Neuronal stem cell (in vitro differentiated cells): ENCODE measurements around the gene ACADS.

Source experiments
- DNase-seq: peaks from one replicate; pipeline ENCODE4 v3.0.0-alpha.2; 2013; ENCODE audit warnings: low spot score
- H2AFZ ChIP-seq: one replicate; pipeline ENCODE4 v1.6.1; 2013; ENCODE audit warnings: mild to moderate bottlenecking, low read length, inconsistent platforms
- H2AK5ac ChIP-seq: 2 replicates; pipeline ENCODE4 v1.6.1; 2013; ENCODE audit warnings: low read depth, mild to moderate bottlenecking, inconsistent platforms, low read length, moderate library complexity, mixed read lengths
- H2BK120ac ChIP-seq: 2 replicates; pipeline ENCODE4 v1.6.1; 2013; ENCODE audit warnings: low read depth, mild to moderate bottlenecking, inconsistent platforms, low read length, moderate library complexity, mixed read lengths
- H2BK12ac ChIP-seq: one replicate; pipeline ENCODE4 v1.6.1; 2013; ENCODE audit warnings: low read length, inconsistent platforms
- H2BK15ac ChIP-seq: 2 replicates; pipeline ENCODE4 v1.6.1; 2013; ENCODE audit warnings: mild to moderate bottlenecking, low read length, inconsistent platforms, mixed read lengths
- H2BK5ac ChIP-seq: one replicate; pipeline ENCODE4 v1.6.1; 2013; ENCODE audit warnings: inconsistent platforms, mild to moderate bottlenecking, low read length, moderate library complexity
- H3K14ac ChIP-seq: one replicate; pipeline ENCODE4 v1.6.1; 2013; ENCODE audit warnings: low read length, inconsistent platforms
- H3K18ac ChIP-seq: 2 replicates; pipeline ENCODE4 v1.6.1; 2013; ENCODE audit warnings: low read length, inconsistent platforms
- H3K23ac ChIP-seq: 2 replicates; pipeline ENCODE4 v1.6.1; 2013; ENCODE audit warnings: low read depth, mild to moderate bottlenecking, mixed read lengths, low read length, inconsistent platforms; ENCODE audit not compliant: poor library complexity
- H3K27ac ChIP-seq: replicated peaks from 3 replicates; pipeline ENCODE4 v1.5.1; 2013; ENCODE audit warnings: low read length, inconsistent platforms
- H3K27me3 ChIP-seq, 3 experiments: 2 replicates each; pipeline ENCODE4 v1.6.1; 2013; ENCODE audit warnings: low read length in 3 of 3, mild to moderate bottlenecking in 2 of 3, inconsistent platforms in 1 of 3, low read depth in 1 of 3, mixed read lengths in 1 of 3, moderate library complexity in 1 of 3; ENCODE audit not compliant: control insufficient read depth in 3 of 3, insufficient read depth in 3 of 3
- H3K36me3 ChIP-seq, 2 donors: replicated peaks in 1 of 2; 2 replicates each; pipeline ENCODE4 v1.6.1; 2013; ENCODE audit warnings: low read length in 2 of 2; ENCODE audit not compliant: control insufficient read depth in 2 of 2, insufficient read depth in 2 of 2
- H3K4ac ChIP-seq: 2 replicates; pipeline ENCODE4 v1.6.1; 2013; ENCODE audit warnings: inconsistent platforms, mild to moderate bottlenecking, low read length, moderate library complexity
- H3K4me1 ChIP-seq, 2 donors: 1 replicate in 1 of 2; 2 replicates in 1 of 2; pipeline ENCODE4 v1.6.1; 2013; ENCODE audit warnings: low read length in 2 of 2, low read depth in 1 of 2; ENCODE audit not compliant: control insufficient read depth in 2 of 2, insufficient read depth in 1 of 2
- H3K4me2 ChIP-seq: one replicate; pipeline ENCODE4 v1.6.1; 2013; ENCODE audit warnings: mild to moderate bottlenecking, low read length, inconsistent platforms; ENCODE audit not compliant: insufficient read depth, poor library complexity, severe bottlenecking
- H3K4me3 ChIP-seq, 2 donors: 2 replicates each; pipeline ENCODE4 v1.5.1; 2013; ENCODE audit warnings: low read length in 2 of 2, mild to moderate bottlenecking in 2 of 2, inconsistent platforms in 1 of 2, moderate library complexity in 1 of 2
- H3K79me1 ChIP-seq: one replicate; pipeline ENCODE4 v1.6.1; 2013; ENCODE audit warnings: low read depth, mild to moderate bottlenecking, inconsistent platforms, low read length, moderate library complexity
- H3K9ac ChIP-seq: one replicate; pipeline ENCODE4 v1.6.1; 2013; ENCODE audit warnings: mild to moderate bottlenecking, low read depth, low read length, inconsistent platforms; ENCODE audit not compliant: poor library complexity
- H3K9me3 ChIP-seq, 2 donors: replicated peaks in 1 of 2; 2 replicates each; pipeline versions ENCODE3 to v1.6.1; 2013; ENCODE audit warnings: low read length in 2 of 2, mild to moderate bottlenecking in 2 of 2, inconsistent platforms in 1 of 2, low read depth in 1 of 2, mixed read lengths in 1 of 2, moderate library complexity in 1 of 2; ENCODE audit not compliant: control insufficient read depth in 2 of 2, insufficient read depth in 1 of 2
- H4K8ac ChIP-seq: one replicate; pipeline ENCODE4 v1.6.1; 2013; ENCODE audit warnings: low read depth, mild to moderate bottlenecking, inconsistent platforms, low read length, moderate library complexity
- H4K91ac ChIP-seq: one replicate; pipeline ENCODE4 v1.6.1; 2013; ENCODE audit warnings: low read length, low read depth, mild to moderate bottlenecking, inconsistent platforms; ENCODE audit not compliant: poor library complexity
- WGBS, 2 donors: extraction: QIAGEN DNeasy Blood & Tissue Kit; methylation state at CpG; one replicate each; pipeline ENCODE4 v1.1.7; 2013; ENCODE audit warnings: missing lambda C conversion rate in 2 of 2, mixed read lengths in 1 of 2; ENCODE audit not compliant: insufficient read length in 2 of 2, insufficient replicate concordance in 1 of 2; ENCODE audit errors: extremely low coverage in 2 of 2; 5-methylcytosine and 5-hydroxymethylcytosine counted together

The ACADS gene

GRCh38 chr12:120763250-120763649 is 37.6 kb downstream of the ACADS start:
- Histone ChIP-seq H3K18ac (no peak overlapping the region), H3K9me3 (peaks cover 0 to 5% of the 10 kb centered on the region in 2 donors), H4K91ac (no peak overlapping the region), H2BK5ac (peak overlapping the region; percentile 10), H2BK15ac (no peak overlapping the region), H3K23ac (no peak overlapping the region), H2BK120ac (no peak overlapping the region), H3K9ac (no peak overlapping the region), H2AFZ (no peak overlapping the region), H3K27ac (no peak overlapping the region), H3K4me1 (peaks cover 5 to 9% of the 10 kb centered on the region in 2 donors), H3K27me3 (no peaks in the 10 kb centered on the region), H3K4me3 (peak overlapping the region in 1 of 2 donors; percentile 26), H2AK5ac (no peak overlapping the region), H3K4ac (no peak overlapping the region), H3K14ac (no peak overlapping the region), H4K8ac (no peak overlapping the region), H3K79me1 (no peaks in the 10 kb centered on the region), H2BK12ac (no peak overlapping the region), H3K4me2 (no peak overlapping the region), H3K36me3 (peaks cover 27 to 85% of the 10 kb centered on the region in 2 donors)
- no CpG with 5 or more reads among the region's 3 CpGs for WGBS, 2 donors
- DNase-seq, result no peak

GRCh38 chr12:120764816-120765215 is 39.2 kb downstream of the ACADS start:
- no CpG with 5 or more reads among the region's 9 CpGs for WGBS, 2 donors

GRCh38 chr12:120766566-120766965 is 40.9 kb downstream of the ACADS start:
- Histone ChIP-seq H3K4me1 (peaks cover 20 to 22% of the 10 kb centered on the region in 2 donors), H3K27ac (no peak overlapping the region), H3K18ac (no peak overlapping the region), H3K79me1 (no peaks in the 10 kb centered on the region), H3K4me3 (no peak overlapping the region), H2BK15ac (no peak overlapping the region), H4K91ac (no peak overlapping the region), H4K8ac (no peak overlapping the region), H3K4me2 (no peak overlapping the region), H2BK5ac (no peak overlapping the region), H3K9ac (no peak overlapping the region), H3K27me3 (no peaks in the 10 kb centered on the region), H2AFZ (no peak overlapping the region), H3K9me3 (peaks cover 4 to 12% of the 10 kb centered on the region in 2 donors), H2AK5ac (no peak overlapping the region), H3K14ac (no peak overlapping the region), H3K4ac (no peak overlapping the region), H3K23ac (no peak overlapping the region), H3K36me3 (peaks cover 25 to 76% of the 10 kb centered on the region in 2 donors), H2BK120ac (no peak overlapping the region), H2BK12ac (no peak overlapping the region)
- no peak for DNase-seq
- WGBS, 2 donors, result no CpG with 5 or more reads among the region's 5 CpGs

More at GRCh38 chr12:120764816-120765215, 39.2 kb downstream of the ACADS start:
- Histone ChIP-seq H4K8ac (no peak overlapping the region), H3K18ac (no peak overlapping the region), H3K36me3 (peaks cover 31 to 94% of the 10 kb centered on the region in 2 donors), H3K4ac (no peak overlapping the region), H3K4me1 (peaks cover 6 to 10% of the 10 kb centered on the region in 2 donors), H2BK120ac (no peak overlapping the region), H3K79me1 (no peaks in the 10 kb centered on the region), H2AFZ (no peak overlapping the region), H2BK12ac (no peak overlapping the region), H3K23ac (no peak overlapping the region), H3K4me2 (no peak overlapping the region), H3K27ac (no peak overlapping the region), H3K9me3 (peaks cover 4 to 12% of the 10 kb centered on the region in 2 donors), H3K27me3 (no peaks in the 10 kb centered on the region), H2AK5ac (no peak overlapping the region), H2BK5ac (no peak overlapping the region), H2BK15ac (no peak overlapping the region), H3K4me3 (no peak overlapping the region), H3K14ac (no peak overlapping the region), H4K91ac (no peak overlapping the region), H3K9ac (no peak overlapping the region)
- no peak for DNase-seq

GRCh38 chr12:120767071-120768024 is 41.7 kb downstream of the ACADS start:
- H3K9me3 ChIP-seq, result peaks cover 4 to 12% of the 10 kb centered on the region in 2 donors
- H4K91ac ChIP-seq, result no peak overlapping the region
- no peak overlapping the region for H2BK5ac ChIP-seq
- no peak overlapping the region for H2BK12ac ChIP-seq
- H3K9ac ChIP-seq, result no peak overlapping the region
- no peak overlapping the region for H2AFZ ChIP-seq
- no peak overlapping the region for H2BK120ac ChIP-seq
- H2AK5ac ChIP-seq, result no peak overlapping the region
- DNase-seq, result no peak
- H2BK15ac ChIP-seq, result no peak overlapping the region
- no peak overlapping the region for H3K4me3 ChIP-seq
- no peak overlapping the region for H3K14ac ChIP-seq
- no peak overlapping the region for H3K4me2 ChIP-seq
- H4K8ac ChIP-seq, result no peak overlapping the region
- H3K27me3 ChIP-seq, result no peaks in the 10 kb centered on the region
- no peak overlapping the region for H3K18ac ChIP-seq
- H3K23ac ChIP-seq, result no peak overlapping the region
- H3K79me1 ChIP-seq, result no peaks in the 10 kb centered on the region
- H3K4me1 ChIP-seq, result peaks cover 21 to 22% of the 10 kb centered on the region in 2 donors
- H3K36me3 ChIP-seq, result peaks cover 25 to 69% of the 10 kb centered on the region in 2 donors
- H3K27ac ChIP-seq, result no peak overlapping the region
- H3K4ac ChIP-seq, result no peak overlapping the region
- WGBS, 2 donors, result no CpG with 5 or more reads among the region's 11 CpGs
